Activated naive CD4-positive, alpha-beta T cell treated with anti-CD3 and anti-CD28 coated beads, Interleukin-2, amount 50 U/mL, for 16 hours (primary cell): ENCODE measurements around the gene PROKR2.

Experiments
- DNase-seq: peaks from one replicate; pipeline ENCODE4 v3.0.0-alpha.2; 2020

PROKR2 gene

GRCh38 chr20:5279661-5280060 lies 37.1 kb downstream of the PROKR2 start:
- DNase-seq: no peak

- DNase-seq: no peak
Measured at GRCh38 chr20:5272268-5272667, 44.5 kb downstream of the PROKR2 start.

- DNase-seq: no peak
Measured at GRCh38 chr20:5270603-5271002, 46.2 kb downstream of the PROKR2 start.

GRCh38 chr20:5268449-5268848 lies 48.3 kb downstream of the PROKR2 start:
- no peak for DNase-seq

- no peak for DNase-seq
Measured at GRCh38 chr20:5267092-5267491, 49.7 kb downstream of the PROKR2 start.
